ENCODE results near the gene SPINK6.

SPINK6 gene

GRCh38 chr5:148221508-148221907, 18.7 kb downstream of the SPINK6 start:
- in situ Hi-C loops (cut with MboI; ENCODE audit: low sequenced_read_pairs), result no loop called here

- in situ Hi-C loops (cut with MboI; ENCODE audit: low sequenced_read_pairs), result no loop called here
Measured at GRCh38 chr5:148224117-148224742, 21.4 kb downstream of the SPINK6 start.

GRCh38 chr5:148228392-148228984, 25.6 kb downstream of the SPINK6 start:
- in situ Hi-C loops (cut with MboI; ENCODE audit: low sequenced_read_pairs), result no loop called here

DNA sequence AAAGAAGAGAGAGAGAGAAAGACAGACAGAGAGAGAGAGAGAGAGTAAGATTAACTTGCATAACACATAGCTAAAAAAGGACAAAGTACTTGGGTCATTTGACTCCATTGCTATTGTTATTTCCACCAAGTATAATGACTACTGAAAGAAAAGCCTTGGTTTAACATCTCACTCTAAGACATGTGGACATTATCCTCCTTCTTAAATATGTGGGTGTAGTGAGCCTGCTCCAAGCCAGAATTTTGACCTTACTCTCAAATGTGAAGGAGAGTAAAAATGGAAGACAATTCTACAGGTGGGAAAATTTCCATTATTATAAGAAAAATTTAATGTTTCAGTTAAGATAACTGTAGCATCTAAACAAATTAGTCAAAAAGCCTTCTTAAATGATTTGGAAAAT, 27.0 kb downstream of the SPINK6 start:
- in situ Hi-C loops (cut with MboI; ENCODE audit: low sequenced_read_pairs), result no loop called here

- in situ Hi-C loops (cut with MboI; ENCODE audit: low sequenced_read_pairs), result no loop called here
Measured at GRCh38 chr5:148230240-148230639, 27.4 kb downstream of the SPINK6 start.

- in situ Hi-C loops (cut with MboI; ENCODE audit: low sequenced_read_pairs), result no loop called here
Measured at GRCh38 chr5:148237785-148238417, 35.1 kb downstream of the SPINK6 start.

DNA sequence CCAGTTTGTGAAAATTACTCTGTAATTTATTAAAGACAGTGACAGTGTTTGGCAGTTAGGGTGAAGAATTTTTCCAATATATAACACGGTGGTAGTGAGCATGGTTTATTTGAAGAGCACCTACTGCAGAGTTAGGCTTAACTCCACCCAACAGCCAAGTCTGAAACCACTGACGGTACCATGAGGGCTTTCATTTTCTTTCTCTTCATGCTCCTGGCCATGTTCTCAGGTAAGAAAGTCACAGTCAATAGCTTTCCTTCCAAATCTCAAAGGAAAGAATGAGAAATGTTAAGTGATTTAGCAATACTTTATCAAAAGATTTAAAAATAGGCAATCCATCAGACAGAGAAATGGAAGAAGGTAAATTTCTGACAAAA, 35.6 kb downstream of the SPINK6 start, which contains the start of gene MARCOL:
TSS of gene MARCOL (plus strand) at position 108 of the 377 bp plus-strand sequence. CDS start at position 181, 73 bp downstream.
- in situ Hi-C loops (cut with MboI; ENCODE audit: low sequenced_read_pairs), result no loop called here

- in situ Hi-C loops (cut with MboI; ENCODE audit: low sequenced_read_pairs), result no loop called here
Measured at GRCh38 chr5:148248894-148249293, 46.1 kb downstream of the SPINK6 start.

- in situ Hi-C loops (cut with MboI; ENCODE audit: low sequenced_read_pairs), result no loop called here
Measured at GRCh38 chr5:148255456-148255855, 52.6 kb downstream of the SPINK6 start.

GRCh38 chr5:148259288-148259687, 56.4 kb downstream of the SPINK6 start:
- in situ Hi-C loops (cut with MboI; ENCODE audit: low sequenced_read_pairs), result no loop called here

- in situ Hi-C loops (cut with MboI; ENCODE audit: low sequenced_read_pairs), result no loop called here
Measured at GRCh38 chr5:148261221-148261620, 58.4 kb downstream of the SPINK6 start.

All from hTERT RPE-1 (cell line).